MCF 10A (cell line): Measurements from ENCODE around the gene TRMT11. TPM values are rescaled to one million over a fixed set of nuclear protein-coding genes. Genes with fewer than 3 reads are reported as not detected.

Experiments used
- BruUV-seq: library from RNA; stranded (reverse); fragments of 400-500 nt; replicated peaks from 2 replicates; lab custom pipeline; 2021; lab: Mats Ljungman, UMichigan
- CTCF ChIA-PET: fragments of 300-600 bp; sonication (Branson Sonifier 250); formaldehyde crosslinking; extraction: SDS; loops from one replicate; lab custom pipeline; 2021; ENCODE audit warnings: antibody characterized with exemption, inconsistent platforms; lab: Yijun Ruan, JAX
- POLR2A ChIA-PET: fragments of 300-600, 350-650 bp; sonication (Branson Sonifier 250); formaldehyde crosslinking; extraction: SDS; loops from one replicate; lab custom pipeline; 2020; ENCODE audit warnings: antibody characterized with exemption, inconsistent platforms; lab: Yijun Ruan, JAX
- DNase-seq: peaks from one replicate; pipeline ENCODE4 v3.0.0-alpha.2; 2018; ENCODE audit not compliant: unreplicated experiment
- H3K27ac Mint-ChIP-seq: one replicate; pipeline ENCODE4 v1.8.0; 2022; ENCODE audit warnings: mild to moderate bottlenecking, low read depth, mixed read lengths; ENCODE audit not compliant: unreplicated experiment
- H3K27me3 Mint-ChIP-seq: one replicate; pipeline ENCODE4 v1.8.0; 2022; ENCODE audit warnings: mixed read lengths; ENCODE audit not compliant: insufficient read depth, unreplicated experiment
- H3K36me3 Mint-ChIP-seq: one replicate; pipeline ENCODE4 v1.8.0; 2022; ENCODE audit warnings: mild to moderate bottlenecking, moderate library complexity, mixed read lengths; ENCODE audit not compliant: insufficient read depth, unreplicated experiment
- H3K4me1 Mint-ChIP-seq: one replicate; pipeline ENCODE4 v1.8.0; 2022; ENCODE audit warnings: mixed read lengths; ENCODE audit not compliant: insufficient read depth, unreplicated experiment
- H3K4me3 Mint-ChIP-seq: one replicate; pipeline ENCODE4 v1.8.0; 2022; ENCODE audit warnings: mild to moderate bottlenecking, moderate library complexity, mixed read lengths; ENCODE audit not compliant: unreplicated experiment
- H3K9me3 Mint-ChIP-seq: one replicate; pipeline ENCODE4 v1.8.0; 2022; ENCODE audit warnings: mixed read lengths; ENCODE audit not compliant: unreplicated experiment
- CTCF ChIP-seq: fragments of 200-600 bp; IDR thresholded peaks from one replicate; pipeline ENCODE4 v1.8.0; 2022; ENCODE audit warnings: antibody characterized with exemption, mild to moderate bottlenecking; ENCODE audit not compliant: unreplicated experiment
- intact Hi-C: fragments of 100-400 bp; cut with micrococcal nuclease; formaldehyde crosslinking; loops from 2 replicates; pipeline ENCODE4 v1.14.1; 2022
- total RNA-seq: library from RNA; stranded (reverse); gene quantifications from 2 replicates; pipeline ENCODE4 v1.2.3, GENCODE V29; 2022

Gene TRMT11
- total RNA-seq, 1 experiment from 2014 or later = 32.5 TPM

- no peaks in the 10 kb centered on the region for H3K36me3 Mint-ChIP-seq
- CTCF ChIA-PET = interaction anchor here (0.6 to 5.5 kb wide), 12 partner anchors 10 to 1534 kb away, joined by 3 to 35 read pairs (median 4); partner anchors contain the start of gene NCOA7
- BruUV-seq = no TSS peak
- no peaks in the 10 kb centered on the region for H3K4me1 Mint-ChIP-seq
- H3K9me3 Mint-ChIP-seq = no peaks in the 10 kb centered on the region
- TF ChIP-seq CTCF = no peak
- DNase-seq = no peak
- H3K4me3 Mint-ChIP-seq = no peak overlapping the region
- H3K27ac Mint-ChIP-seq = no peak overlapping the region
- POLR2A ChIA-PET = interaction anchor here (0.7 to 4.0 kb wide), 33 partner anchors 8 to 1281 kb away, joined by 3 to 36 read pairs (median 5); partner anchors contain the start of genes HDDC2, HINT3, NCOA7 and RNF146
- intact Hi-C loops = no loop called here
- H3K27me3 Mint-ChIP-seq = no peaks in the 10 kb centered on the region
Observed at GRCh38 chr6:125985979-125986300, 400 bp upstream of the TRMT11 start.

DNA sequence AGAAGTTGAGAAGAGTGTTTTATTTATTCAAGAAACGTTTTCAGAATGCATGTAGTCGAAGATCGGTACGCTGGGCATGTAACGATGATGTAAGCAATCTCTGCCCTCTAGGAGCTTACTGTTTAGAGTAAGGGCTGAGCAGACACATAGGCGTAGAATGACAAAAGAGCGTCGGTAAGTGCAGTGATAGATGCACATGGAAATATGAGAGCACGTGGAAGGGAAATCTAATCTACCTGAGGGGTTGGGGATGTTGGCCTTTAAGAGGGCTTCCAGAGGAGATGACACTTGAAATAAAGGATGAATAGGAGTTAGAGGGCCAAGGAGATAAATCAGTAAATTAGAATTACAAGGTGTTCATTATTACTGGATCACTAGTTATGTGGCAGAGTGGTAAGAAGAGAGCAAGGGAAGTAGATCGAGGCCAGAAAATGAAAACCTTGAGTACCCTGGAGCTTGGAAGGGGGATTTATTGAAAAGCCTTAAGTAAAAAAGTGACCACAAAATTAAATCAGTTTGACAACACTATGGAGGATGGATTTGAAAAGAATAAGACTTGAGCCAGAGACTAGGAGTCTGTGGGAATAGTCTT lies 782 bp downstream of the TRMT11 start:
- CTCF ChIA-PET = interaction anchor here (0.6 to 5.5 kb wide), 12 partner anchors 8 to 652 kb away, joined by 3 to 35 read pairs (median 4); partner anchors contain the start of genes HINT3 and NCOA7
- DNase-seq = peak; percentile 49
- intact Hi-C loops = no loop called here
- TF ChIP-seq CTCF = no peak
- H3K27ac Mint-ChIP-seq = no peak overlapping the region
- BruUV-seq = TSS peak; percentile 67
- H3K36me3 Mint-ChIP-seq = no peaks in the 10 kb centered on the region
- no peaks in the 10 kb centered on the region for H3K4me1 Mint-ChIP-seq
- H3K9me3 Mint-ChIP-seq = no peaks in the 10 kb centered on the region
- POLR2A ChIA-PET = interaction anchor here (0.5 to 4.0 kb wide), 34 partner anchors 9 to 1280 kb away, joined by 3 to 36 read pairs (median 4); partner anchors contain the start of genes HDDC2, HINT3, NCOA7 and RNF146
- H3K4me3 Mint-ChIP-seq = no peak overlapping the region
- no peaks in the 10 kb centered on the region for H3K27me3 Mint-ChIP-seq

- intact Hi-C loops = no loop called here
- H3K27me3 Mint-ChIP-seq = no peaks in the 10 kb centered on the region
- TF ChIP-seq CTCF = no peak
- no TSS peak for BruUV-seq
- ChIA-PET POLR2A (interaction anchor here (1.6 to 2.6 kb wide), 3 partner anchors 8 to 207 kb away, joined by 3 to 34 read pairs (median 14); no protein-coding TSS in a partner anchor), CTCF (interaction anchor here (0.7 to 5.5 kb wide), 2 partner anchors 8 to 13 kb away, joined by 4 to 35 read pairs; no protein-coding TSS in a partner anchor)
- no peaks in the 10 kb centered on the region for H3K9me3 Mint-ChIP-seq
- H3K36me3 Mint-ChIP-seq = no peaks in the 10 kb centered on the region
- no peak overlapping the region for H3K4me3 Mint-ChIP-seq
- H3K4me1 Mint-ChIP-seq = peaks cover 10% of the 10 kb centered on the region
- H3K27ac Mint-ChIP-seq = no peak overlapping the region
- DNase-seq = no peak
Observed at GRCh38 chr6:125988280-125988679, 1.9 kb downstream of the TRMT11 start.

DNA sequence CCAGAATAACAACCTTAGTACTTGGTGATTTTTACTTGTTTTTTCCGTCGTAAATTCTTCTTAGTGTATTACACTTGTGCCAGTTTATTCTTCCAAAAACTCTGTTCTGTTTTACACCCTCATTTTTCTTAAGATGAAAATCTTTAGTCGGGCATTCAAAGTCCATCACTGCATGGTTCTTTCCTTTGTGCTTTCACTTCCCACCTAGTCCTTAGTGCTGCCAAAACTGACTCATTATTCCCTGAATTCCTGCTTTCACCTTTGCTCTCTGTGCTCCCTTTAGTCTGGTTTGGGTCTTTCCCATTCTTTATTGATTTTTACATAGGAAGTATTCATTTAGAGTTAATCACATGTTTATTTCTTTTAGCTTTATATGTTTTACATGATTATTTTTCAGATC lies 3.3 kb downstream of the TRMT11 start:
- peaks cover 3% of the 10 kb centered on the region for H3K36me3 Mint-ChIP-seq
- peak; percentile 27 for DNase-seq
- no TSS peak for BruUV-seq
- no peaks in the 10 kb centered on the region for H3K9me3 Mint-ChIP-seq
- H3K4me3 Mint-ChIP-seq = peak overlapping the region; percentile 18
- peak overlapping the region; percentile 11 for H3K27ac Mint-ChIP-seq
- H3K27me3 Mint-ChIP-seq = no peaks in the 10 kb centered on the region
- POLR2A ChIA-PET = no interaction called here
- CTCF ChIA-PET = interaction anchor here (5.5 kb wide), 1 partner anchor 15 kb away, joined by 35 read pairs; no protein-coding TSS in a partner anchor
- intact Hi-C loops = no loop called here
- TF ChIP-seq CTCF = no peak
- peaks cover 15% of the 10 kb centered on the region for H3K4me1 Mint-ChIP-seq
